ENCODE data around the gene TCTN1.

The TCTN1 gene

GRCh38 chr12:110694330-110694901 lies 80.5 kb downstream of the TCTN1 start:
- peak; percentile 54 to 77 for DNase-seq
- no peak for TF ChIP-seq CTCF (IDR thresholded peaks at IDR 0.05)

GRCh38 chr12:110696283-110696682 lies 82.4 kb downstream of the TCTN1 start:
- Histone ChIP-seq H3K4me1 (peaks cover 0 to 14% (median 2%) of the 10 kb centered on the region in 4 donors), H3K4me3 (no peak overlapping the region), H3K9me3 (no peaks in the 10 kb centered on the region), H3K36me3 (no peaks in the 10 kb centered on the region), H3K27me3 (no peaks in the 10 kb centered on the region), H3K27ac (no peak overlapping the region)
- DNase-seq, result no peak
- TF ChIP-seq CTCF (IDR thresholded peaks at IDR 0.05), result no peak
- intact Hi-C loops (cut with DNase I; ENCODE audit: low total_unique reads), result no loop called here

More at GRCh38 chr12:110694330-110694901, 80.5 kb downstream of the TCTN1 start:
- H3K4me3 ChIP-seq, result no peak overlapping the region
- no peaks in the 10 kb centered on the region for H3K36me3 ChIP-seq
- intact Hi-C loops (cut with DNase I; ENCODE audit: low total_unique reads), result no loop called here
- H3K27me3 ChIP-seq, result no peaks in the 10 kb centered on the region
- peaks cover 0 to 20% (median 6%) of the 10 kb centered on the region in 4 donors for H3K4me1 ChIP-seq
- H3K9me3 ChIP-seq, result no peaks in the 10 kb centered on the region
- no peak overlapping the region for H3K27ac ChIP-seq

GRCh38 chr12:110697236-110697635 lies 83.3 kb downstream of the TCTN1 start:
- no peak for TF ChIP-seq CTCF (IDR thresholded peaks at IDR 0.05)
- DNase-seq, result no peak
- Histone ChIP-seq H3K27ac (no peak overlapping the region), H3K4me1 (peaks cover 0 to 14% (median 2%) of the 10 kb centered on the region in 4 donors), H3K27me3 (no peaks in the 10 kb centered on the region), H3K4me3 (no peak overlapping the region), H3K36me3 (no peaks in the 10 kb centered on the region), H3K9me3 (no peaks in the 10 kb centered on the region)
- intact Hi-C loops (cut with DNase I; ENCODE audit: low total_unique reads), result no loop called here

- Histone ChIP-seq H3K27ac (peak overlapping the region; percentile 4 to 6), H3K36me3 (no peaks in the 10 kb centered on the region), H3K4me1 (peaks cover 0 to 14% (median 2%) of the 10 kb centered on the region in 4 donors), H3K27me3 (no peaks in the 10 kb centered on the region), H3K9me3 (no peaks in the 10 kb centered on the region), H3K4me3 (peak overlapping the region; percentile 28 to 42)
- intact Hi-C loops (cut with DNase I; ENCODE audit: low total_unique reads), result no loop called here
- DNase-seq, result peak; percentile 82 to 87
- peak; percentile 67 to 74 for TF ChIP-seq CTCF (IDR thresholded peaks at IDR 0.05)
Observed at GRCh38 chr12:110698171-110698902, 84.4 kb downstream of the TCTN1 start.
